CD14-positive monocyte (primary cell): Measurements from ENCODE around the gene NLGN1. TPM values are rescaled to one million over a fixed set of nuclear protein-coding genes. Genes with fewer than 3 reads are reported as not detected.

ENCODE experiments used
- DNase-seq, 3 donors: peaks; one replicate each; pipeline ENCODE4 v3.0.0-alpha.2; 2011 to 2022
- H2AFZ ChIP-seq: 2 replicates; pipeline ENCODE4 v1.6.0; 2012; ENCODE audit warnings: mild to moderate bottlenecking, low read depth, low read length, inconsistent platforms; ENCODE audit not compliant: insufficient read depth, poor library complexity, severe bottlenecking
- H3K27ac ChIP-seq, 2 donors: 1 replicate in 1 of 2; 2 replicates in 1 of 2; pipeline ENCODE4 v1.5.1; 2012 to 2013; ENCODE audit warnings: low read length in 2 of 2, control low read depth in 1 of 2, inconsistent platforms in 1 of 2, low read depth in 1 of 2, mild to moderate bottlenecking in 1 of 2
- H3K27me3 ChIP-seq, 2 donors: one replicate each; pipeline versions ENCODE4 v1.6.0 to v1.6.1; 2011 to 2013; ENCODE audit warnings: low read length in 2 of 2; ENCODE audit not compliant: control insufficient read depth in 2 of 2, insufficient read depth in 2 of 2
- H3K36me3 ChIP-seq, 2 donors: replicated peaks in 1 of 2; 1 replicate in 1 of 2; 2 replicates in 1 of 2; pipeline versions ENCODE4 v1.5.1 to v1.6.1; 2012 to 2013; ENCODE audit warnings: low read length in 2 of 2, control low read depth in 1 of 2, inconsistent platforms in 1 of 2, mild to moderate bottlenecking in 1 of 2; ENCODE audit not compliant: insufficient read depth in 2 of 2, control insufficient read depth in 1 of 2
- H3K4me1 ChIP-seq, 2 donors: 1 replicate in 1 of 2; 2 replicates in 1 of 2; pipeline versions ENCODE4 v1.5.1 to v1.6.1; 2012 to 2013; ENCODE audit warnings: low read length in 2 of 2, control low read depth in 1 of 2, inconsistent platforms in 1 of 2, mild to moderate bottlenecking in 1 of 2, moderate library complexity in 1 of 2; ENCODE audit not compliant: insufficient read depth in 2 of 2, control insufficient read depth in 1 of 2
- H3K4me2 ChIP-seq: replicated peaks from 2 replicates; pipeline ENCODE3; 2012; ENCODE audit warnings: low read length, moderate library complexity, mild to moderate bottlenecking; ENCODE audit not compliant: poor library complexity, severe bottlenecking; ENCODE audit errors: extremely low read depth
- H3K4me3 ChIP-seq, 3 experiments: fragments of 200-600 bp in 1 of 3; sonication (generic) in 1 of 3; replicated peaks in 1 of 3; 1 replicate in 2 of 3; 2 replicates in 1 of 3; pipeline ENCODE4 v1.5.1; 2011 to 2013; ENCODE audit warnings: low read length in 3 of 3, mild to moderate bottlenecking in 3 of 3, control low read depth in 2 of 3, low read depth in 2 of 3, inconsistent platforms in 1 of 3, moderate library complexity in 1 of 3
- H3K79me2 ChIP-seq: 2 replicates; pipeline ENCODE4 v1.6.0; 2012; ENCODE audit warnings: mild to moderate bottlenecking, control low read depth, inconsistent platforms, low read length, moderate library complexity; ENCODE audit not compliant: insufficient read depth
- H3K9ac ChIP-seq: 2 replicates; pipeline ENCODE4 v1.6.0; 2017; ENCODE audit warnings: low read length, mild to moderate bottlenecking; ENCODE audit not compliant: insufficient read depth, poor library complexity, severe bottlenecking
- H3K9me3 ChIP-seq, 2 donors: replicated peaks in 1 of 2; 1 replicate in 1 of 2; 2 replicates in 1 of 2; pipeline versions ENCODE4 v1.5.1 to v1.6.1; 2012 to 2013; ENCODE audit warnings: low read length in 2 of 2, control low read depth in 1 of 2; ENCODE audit not compliant: control insufficient read depth in 1 of 2, insufficient read depth in 1 of 2
- H4K20me1 ChIP-seq: 2 replicates; pipeline ENCODE4 v1.6.0; 2012; ENCODE audit warnings: mild to moderate bottlenecking, low read length, control low read depth, moderate library complexity; ENCODE audit not compliant: insufficient read depth
- H3K27ac Mint-ChIP-seq, 7 donors: one replicate each; pipeline ENCODE4 v1.8.0; 2020; ENCODE audit warnings: mild to moderate bottlenecking in 7 of 7, mixed read lengths in 7 of 7, moderate library complexity in 6 of 7, inconsistent platforms in 2 of 7
- H3K27me3 Mint-ChIP-seq, 3 donors: one replicate each; pipeline ENCODE4 v1.8.0; 2021 to 2022; ENCODE audit warnings: low read depth in 3 of 3, mild to moderate bottlenecking in 3 of 3, mixed read lengths in 3 of 3, moderate library complexity in 3 of 3, inconsistent platforms in 1 of 3
- H3K36me3 Mint-ChIP-seq, 2 donors: one replicate each; pipeline ENCODE4 v1.8.0; 2020; ENCODE audit warnings: mixed read lengths in 2 of 2, inconsistent platforms in 1 of 2, mild to moderate bottlenecking in 1 of 2
- H3K4me1 Mint-ChIP-seq: one replicate; pipeline ENCODE4 v1.8.0; 2020; ENCODE audit warnings: mild to moderate bottlenecking, mixed read lengths
- H3K4me3 Mint-ChIP-seq, 2 donors: one replicate each; pipeline ENCODE4 v1.8.0; 2020; ENCODE audit warnings: mild to moderate bottlenecking in 2 of 2, mixed read lengths in 2 of 2, moderate library complexity in 1 of 2
- H3K9me3 Mint-ChIP-seq, 7 donors: one replicate each; pipeline ENCODE4 v1.8.0; 2020 to 2022; ENCODE audit warnings: mixed read lengths in 7 of 7, mild to moderate bottlenecking in 6 of 7, moderate library complexity in 6 of 7, inconsistent platforms in 2 of 7
- WGBS: methylation state at CpG from one replicate; pipeline ENCODE4 v1.1.5; 2013; ENCODE audit warnings: missing lambda C conversion rate; ENCODE audit not compliant: insufficient coverage; 5-methylcytosine and 5-hydroxymethylcytosine counted together
- intact Hi-C, 2 donors: fragments of 100-400 bp; cut with micrococcal nuclease; formaldehyde crosslinking; loops; one replicate each; pipeline versions ENCODE4 v1.15.0 to v1.15.1; 2023
- polyA plus RNA-seq, 3 donors: library from polyadenylated mRNA; depleted of rRNA in 1 of 3; unstranded in 2 of 3; stranded (reverse) in 1 of 3; fragments of 300-500 nt in 2 of 3; fragments of >200 nt in 1 of 3; fragmentation: Illumina TruSeq in 2 of 3; gene quantifications; 1 replicate in 2 of 3; 2 replicates in 1 of 3; pipeline ENCODE4 v1.2.3, GENCODE V29; 2012 to 2021
- TF ChIP-seq, protein P1 (sequence below): fragments of 200-600 bp; IDR thresholded peaks from one replicate; pipeline ENCODE4 v1.8.0; 2022; ENCODE audit warnings: antibody characterized with exemption, mild to moderate bottlenecking

The NLGN1 gene
- polyA plus RNA-seq, 3 donors: not detected

DNA sequence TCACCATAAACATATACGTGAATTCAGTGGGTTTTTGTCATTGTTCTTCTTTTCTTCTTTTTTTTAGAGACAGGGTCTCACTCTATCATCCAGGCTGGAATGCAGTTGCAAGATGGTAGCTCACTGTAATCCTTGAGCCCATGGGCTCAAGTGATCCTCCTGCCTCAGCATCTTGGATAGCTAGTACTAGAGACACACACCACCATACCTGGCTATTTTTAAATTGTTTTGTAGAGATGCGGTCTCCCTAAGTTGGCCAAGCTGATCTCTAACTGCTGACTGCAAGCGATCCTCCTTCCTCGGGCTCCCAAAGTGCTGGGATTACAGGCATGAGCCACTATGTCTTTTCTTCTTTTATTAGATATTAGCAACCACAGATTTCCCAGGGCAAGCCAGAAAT, 220.6 kb downstream of the NLGN1 start:
- no peak for DNase-seq
- TF ChIP-seq, protein P1, sequence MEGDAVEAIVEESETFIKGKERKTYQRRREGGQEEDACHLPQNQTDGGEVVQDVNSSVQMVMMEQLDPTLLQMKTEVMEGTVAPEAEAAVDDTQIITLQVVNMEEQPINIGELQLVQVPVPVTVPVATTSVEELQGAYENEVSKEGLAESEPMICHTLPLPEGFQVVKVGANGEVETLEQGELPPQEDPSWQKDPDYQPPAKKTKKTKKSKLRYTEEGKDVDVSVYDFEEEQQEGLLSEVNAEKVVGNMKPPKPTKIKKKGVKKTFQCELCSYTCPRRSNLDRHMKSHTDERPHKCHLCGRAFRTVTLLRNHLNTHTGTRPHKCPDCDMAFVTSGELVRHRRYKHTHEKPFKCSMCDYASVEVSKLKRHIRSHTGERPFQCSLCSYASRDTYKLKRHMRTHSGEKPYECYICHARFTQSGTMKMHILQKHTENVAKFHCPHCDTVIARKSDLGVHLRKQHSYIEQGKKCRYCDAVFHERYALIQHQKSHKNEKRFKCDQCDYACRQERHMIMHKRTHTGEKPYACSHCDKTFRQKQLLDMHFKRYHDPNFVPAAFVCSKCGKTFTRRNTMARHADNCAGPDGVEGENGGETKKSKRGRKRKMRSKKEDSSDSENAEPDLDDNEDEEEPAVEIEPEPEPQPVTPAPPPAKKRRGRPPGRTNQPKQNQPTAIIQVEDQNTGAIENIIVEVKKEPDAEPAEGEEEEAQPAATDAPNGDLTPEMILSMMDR: no peak
- Histone ChIP-seq H3K27ac (no peak overlapping the region), H3K36me3 (no peaks in the 10 kb centered on the region), H2AFZ (no peak overlapping the region), H3K9ac (no peak overlapping the region), H3K27me3 (no peaks in the 10 kb centered on the region), H4K20me1 (no peaks in the 10 kb centered on the region), H3K4me3 (no peak overlapping the region), H3K9me3 (peaks cover 0 to 5% of the 10 kb centered on the region in 2 donors), H3K4me2 (no peak overlapping the region), H3K79me2 (no peaks in the 10 kb centered on the region), H3K4me1 (no peaks in the 10 kb centered on the region)
- intact Hi-C loops: no loop called here
- Mint-ChIP-seq H3K4me3 (no peak overlapping the region), H3K27ac (no peak overlapping the region), H3K27me3 (no peaks in the 10 kb centered on the region), H3K4me1 (no peaks in the 10 kb centered on the region), H3K9me3 (peaks cover 0 to 9% (median 4%) of the 10 kb centered on the region in 7 donors), H3K36me3 (no peaks in the 10 kb centered on the region)
- 100% methylated on average over 1 of the region's 4 CpGs for WGBS

DNA sequence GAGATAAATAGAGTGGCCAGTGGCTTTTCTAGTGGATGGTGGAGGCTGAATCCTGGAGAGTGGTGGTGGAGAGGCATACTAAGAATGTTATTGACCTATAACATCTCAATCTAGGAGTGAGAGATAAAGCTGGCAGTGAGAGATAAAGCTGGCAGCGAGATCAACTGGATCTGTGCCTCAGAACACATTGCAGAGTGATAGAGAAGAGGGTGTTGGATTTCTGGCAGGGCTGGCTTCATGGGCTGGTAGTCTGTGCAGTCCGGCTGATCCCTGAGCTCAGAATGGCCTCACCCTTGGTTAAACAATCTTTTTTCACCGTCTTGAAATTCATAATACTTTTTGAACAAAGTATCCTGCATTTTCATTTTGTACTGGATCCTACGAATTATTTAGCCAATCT, 221.2 kb downstream of the NLGN1 start:
- intact Hi-C loops: no loop called here
- Mint-ChIP-seq H3K4me1 (no peaks in the 10 kb centered on the region), H3K27ac (no peak overlapping the region)

More for the DNA sequence above, 221.2 kb downstream of the NLGN1 start:
- no peak overlapping the region for H3K4me3 ChIP-seq
- H3K36me3 ChIP-seq: no peaks in the 10 kb centered on the region
- no peaks in the 10 kb centered on the region for H3K4me1 ChIP-seq
- H3K4me3 Mint-ChIP-seq: no peak overlapping the region
- H3K79me2 ChIP-seq: no peaks in the 10 kb centered on the region
- no peak overlapping the region for H3K27ac ChIP-seq
- H3K36me3 Mint-ChIP-seq: no peaks in the 10 kb centered on the region
- H3K9me3 ChIP-seq: peaks cover 0 to 5% of the 10 kb centered on the region in 2 donors
- no peaks in the 10 kb centered on the region for H4K20me1 ChIP-seq
- H3K9me3 Mint-ChIP-seq: peaks cover 0 to 9% (median 4%) of the 10 kb centered on the region in 7 donors
- no peak overlapping the region for H3K9ac ChIP-seq
- TF ChIP-seq, protein P1: no peak
- H3K4me2 ChIP-seq: no peak overlapping the region
- DNase-seq: no peak
- H3K27me3 Mint-ChIP-seq: no peaks in the 10 kb centered on the region
- H3K27me3 ChIP-seq: no peaks in the 10 kb centered on the region
- 80% methylated on average over 3 of the region's 4 CpGs for WGBS
- no peak overlapping the region for H2AFZ ChIP-seq
